ENCODE measurements around the gene RAB3B.

The RAB3B gene

GRCh38 chr1:51867479-51868232 is 122.8 kb downstream of the RAB3B start:
- no peak for FAIRE-seq

DNA sequence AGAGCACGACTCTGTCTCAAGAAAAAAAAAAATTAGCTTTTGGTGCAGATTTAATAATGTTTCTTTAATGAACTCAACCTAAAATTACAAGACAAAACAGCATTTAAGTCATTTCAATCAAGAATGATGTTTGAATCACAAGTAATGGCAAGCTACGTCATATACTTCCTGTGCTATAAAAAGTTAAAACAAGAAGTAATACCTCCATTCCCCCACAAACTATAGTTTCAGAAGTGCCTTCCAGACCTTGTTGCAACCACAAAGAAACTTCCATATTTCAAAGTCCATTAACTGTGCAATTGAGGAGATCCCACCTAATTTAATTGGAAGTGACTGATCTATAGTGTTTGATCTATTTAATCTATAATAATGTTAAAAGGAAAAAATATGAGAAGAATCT is 127.1 kb downstream of the RAB3B start:
- FAIRE-seq = no peak

- no peak for FAIRE-seq
Measured at GRCh38 chr1:51861669-51862068, 128.8 kb downstream of the RAB3B start.

DNA sequence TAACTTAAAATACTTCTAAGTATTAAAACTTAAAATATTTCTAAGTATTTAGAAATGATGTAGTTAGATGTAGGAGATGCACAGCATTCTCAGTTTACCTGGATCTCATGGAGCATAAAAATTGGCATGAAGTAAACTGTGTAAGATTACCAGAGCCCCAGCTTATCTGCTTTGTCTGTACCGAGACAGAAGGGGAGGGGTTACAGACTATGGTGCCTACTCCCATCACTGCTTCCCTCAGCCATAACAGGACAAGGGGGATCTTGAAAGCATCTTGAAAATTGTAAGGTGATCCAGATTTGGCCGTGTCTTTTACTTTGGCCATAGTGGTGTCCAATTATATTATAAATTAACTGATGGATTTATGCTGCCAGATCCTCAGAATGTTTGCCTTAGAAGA is 130.8 kb downstream of the RAB3B start:
- FAIRE-seq = no peak

GRCh38 chr1:51859333-51859732 is 131.2 kb downstream of the RAB3B start:
- no peak for FAIRE-seq

GRCh38 chr1:51858892-51859291 is 131.6 kb downstream of the RAB3B start:
- FAIRE-seq = no peak

Data from endometrium (tissue), 2 donors.